ENCODE data around the gene HMGN3.

- no peak for TF ChIP-seq POLR2A (IDR thresholded peaks at IDR 0.05; ENCODE audit: extremely low read depth, insufficient read length)
- no peak for TF ChIP-seq CTCF (IDR thresholded peaks at IDR 0.05; ENCODE audit: low read depth, low read length)
- TF ChIP-seq, protein P1, sequence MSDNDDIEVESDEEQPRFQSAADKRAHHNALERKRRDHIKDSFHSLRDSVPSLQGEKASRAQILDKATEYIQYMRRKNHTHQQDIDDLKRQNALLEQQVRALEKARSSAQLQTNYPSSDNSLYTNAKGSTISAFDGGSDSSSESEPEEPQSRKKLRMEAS (IDR thresholded peaks at IDR 0.05; ENCODE audit: low read depth, low read length): no peak
These were observed 46.4 kb downstream of the HMGN3 start for GRCh38 chr6:79188107-79188506.

Measured in NB4 (cell line).